Omental fat pad (tissue), 4 donors: ENCODE measurements around the gene ACTN2. TPM values are rescaled to one million over a fixed set of nuclear protein-coding genes. Genes with fewer than 3 reads are reported as not detected.

ENCODE experiments used
- ATAC-seq: fragments of 150-250 bp; one replicate; pipeline ENCODE4 v1.9.1; 2016; ENCODE audit warnings: mild to moderate bottlenecking, moderate library complexity; ENCODE audit not compliant: low FRiP score
- DNase-seq: peaks from one replicate; pipeline ENCODE4 v3.0.0-alpha.2; 2019; ENCODE audit warnings: low spot score
- CTCF ChIP-seq, 3 donors: fragments of 450-650 bp; IDR thresholded peaks; one replicate each; pipeline ENCODE4 v1.5.1; 2016 to 2017; ENCODE audit warnings: antibody characterized with exemption in 3 of 3, mild to moderate bottlenecking in 3 of 3, moderate library complexity in 2 of 3
- total RNA-seq, 4 donors: library from RNA; depleted of rRNA; stranded (reverse); fragments of >200 nt; gene quantifications; one replicate each; pipeline ENCODE4 v1.1.0, GENCODE V29; 2016

The ACTN2 gene
- total RNA-seq, 4 donors from 2014 or later, result 0.79 to 5.3 (median 1.8) TPM

- no peak for ATAC-seq
- TF ChIP-seq CTCF (IDR thresholded peaks at IDR 0.05), result no peak
- no peak for DNase-seq
These were observed 47.4 kb downstream of the ACTN2 start for GRCh38 chr1:236733653-236734052.

GRCh38 chr1:236734141-236734765 lies 48.0 kb downstream of the ACTN2 start:
- no peak for DNase-seq
- no peak for ATAC-seq
- no peak for TF ChIP-seq CTCF (IDR thresholded peaks at IDR 0.05)

GRCh38 chr1:236736761-236737160 lies 50.5 kb downstream of the ACTN2 start:
- no peak for TF ChIP-seq CTCF (IDR thresholded peaks at IDR 0.05)
- ATAC-seq (no peak), DNase-seq (no peak)

- TF ChIP-seq CTCF (IDR thresholded peaks at IDR 0.05), result no peak
- no peak for ATAC-seq
- no peak for DNase-seq
These were observed 55.5 kb downstream of the ACTN2 start for GRCh38 chr1:236741753-236742152.

- no peak for ATAC-seq
- no peak for TF ChIP-seq CTCF (IDR thresholded peaks at IDR 0.05)
- no peak for DNase-seq
These were observed 56.3 kb downstream of the ACTN2 start for GRCh38 chr1:236742421-236743160.

GRCh38 chr1:236744533-236744932 lies 58.2 kb downstream of the ACTN2 start:
- no peak for TF ChIP-seq CTCF (IDR thresholded peaks at IDR 0.05)
- DNase-seq (no peak), ATAC-seq (no peak)

GRCh38 chr1:236746785-236747184 lies 60.5 kb downstream of the ACTN2 start:
- no peak for TF ChIP-seq CTCF (IDR thresholded peaks at IDR 0.05)
- ATAC-seq (no peak), DNase-seq (no peak)
